ENCODE data around the gene SLC9C2. TPM values are rescaled to one million over a fixed set of nuclear protein-coding genes. Genes with fewer than 3 reads are reported as not detected.

SLC9C2 gene
- polyA plus RNA-seq, 1 of the 3 experiments (the other 2 are of a cell fraction) = not detected

DNA sequence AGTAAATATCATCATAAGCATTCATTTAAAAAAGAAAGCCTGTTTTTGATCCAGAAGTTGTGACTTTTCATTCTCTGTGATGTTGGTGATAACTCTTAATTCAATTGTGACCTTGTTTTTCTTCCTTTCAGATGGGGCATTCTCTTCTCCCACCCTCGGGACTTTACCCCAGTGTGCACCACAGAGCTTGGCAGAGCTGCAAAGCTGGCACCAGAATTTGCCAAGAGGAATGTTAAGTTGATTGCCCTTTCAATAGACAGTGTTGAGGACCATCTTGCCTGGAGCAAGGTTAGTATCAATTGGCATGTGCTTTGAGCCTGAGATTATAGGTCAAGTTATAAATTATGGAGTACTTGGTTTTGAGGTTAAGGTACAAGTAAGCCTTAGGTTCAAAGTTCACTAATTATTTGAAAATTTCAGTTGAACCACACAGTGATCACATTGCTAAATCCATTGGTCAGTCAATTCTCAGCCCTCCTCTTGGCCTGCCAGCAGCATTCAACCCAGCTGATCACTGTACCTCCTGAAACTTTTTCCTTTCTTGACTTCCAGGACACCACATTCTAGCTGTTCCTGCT lies 121.6 kb downstream of the SLC9C2 start:
- 93% methylated on average over 1 of the region's 1 CpG for WGBS (ENCODE audit: low lambda C conversion rate)
- no peak for DNase-seq
- Histone ChIP-seq H3K4me2 (no peak overlapping the region), H3F3A (replicated peaks; ENCODE audit: insufficient read depth) (peaks cover 6% of the 10 kb centered on the region), H3K4me1 (ENCODE audit: control insufficient read depth in 1 of 2, insufficient read depth in 2 of 2, low read depth in 1 of 2, low read length in 1 of 2) (peaks cover 2 to 19% of the 10 kb centered on the region in 2 experiments; a peak in 3 of 4 replicates), H3K9me2 (no peaks in the 10 kb centered on the region), H3K36me3 (replicated peaks in 1 of 2; ENCODE audit: control insufficient read depth in 1 of 2, insufficient read depth in 2 of 2, low read length in 1 of 2) (peaks cover 65 to 71% of the 10 kb centered on the region in 2 experiments), H2AFZ (ENCODE audit: low read depth) (no peak overlapping the region), H3K27me3 (ENCODE audit: insufficient read depth) (no peaks in the 10 kb centered on the region), H4K20me1 (ENCODE audit: insufficient read depth) (peaks cover 8% of the 10 kb centered on the region; the same call in 1 of the 2 replicates), H3K27ac (ENCODE audit: low read depth in 2 of 2, low read length in 1 of 2) (no peak overlapping the region), H3K9me3 (no peaks in the 10 kb centered on the region), H3K4me3 (ENCODE audit: low read depth in 2 of 2, low read length in 1 of 2) (no peak overlapping the region), H3K79me2 (ENCODE audit: insufficient read depth) (peaks cover 56% of the 10 kb centered on the region), H3K9ac (no peak overlapping the region)
- ChIA-PET POLR2A (no interaction called here), CTCF (no interaction called here)
- TF ChIP-seq, protein P1, sequence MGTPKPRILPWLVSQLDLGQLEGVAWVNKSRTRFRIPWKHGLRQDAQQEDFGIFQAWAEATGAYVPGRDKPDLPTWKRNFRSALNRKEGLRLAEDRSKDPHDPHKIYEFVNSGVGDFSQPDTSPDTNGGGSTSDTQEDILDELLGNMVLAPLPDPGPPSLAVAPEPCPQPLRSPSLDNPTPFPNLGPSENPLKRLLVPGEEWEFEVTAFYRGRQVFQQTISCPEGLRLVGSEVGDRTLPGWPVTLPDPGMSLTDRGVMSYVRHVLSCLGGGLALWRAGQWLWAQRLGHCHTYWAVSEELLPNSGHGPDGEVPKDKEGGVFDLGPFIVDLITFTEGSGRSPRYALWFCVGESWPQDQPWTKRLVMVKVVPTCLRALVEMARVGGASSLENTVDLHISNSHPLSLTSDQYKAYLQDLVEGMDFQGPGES (IDR thresholded peaks at IDR 0.05; ENCODE audit: low read depth, low read length) = no peak
- TF ChIP-seq FOXM1 (IDR thresholded peaks at IDR 0.05; ENCODE audit: low read depth) (no peak), SMC3 (IDR thresholded peaks at IDR 0.05; ENCODE audit: low read depth, low read length) (no peak), TCF12 (IDR thresholded peaks at IDR 0.05) (no peak), NRF1 (IDR thresholded peaks at IDR 0.05; ENCODE audit: low read depth, low read length) (no peak), FOSL2 (IDR thresholded peaks at IDR 0.05; ENCODE audit: borderline replicate concordance, low read depth) (no peak), ELF1 (IDR thresholded peaks at IDR 0.05) (no peak), CHD2 (IDR thresholded peaks at IDR 0.05; ENCODE audit: low read length, partially characterized antibody) (no peak)
- TF ChIP-seq, protein P2, sequence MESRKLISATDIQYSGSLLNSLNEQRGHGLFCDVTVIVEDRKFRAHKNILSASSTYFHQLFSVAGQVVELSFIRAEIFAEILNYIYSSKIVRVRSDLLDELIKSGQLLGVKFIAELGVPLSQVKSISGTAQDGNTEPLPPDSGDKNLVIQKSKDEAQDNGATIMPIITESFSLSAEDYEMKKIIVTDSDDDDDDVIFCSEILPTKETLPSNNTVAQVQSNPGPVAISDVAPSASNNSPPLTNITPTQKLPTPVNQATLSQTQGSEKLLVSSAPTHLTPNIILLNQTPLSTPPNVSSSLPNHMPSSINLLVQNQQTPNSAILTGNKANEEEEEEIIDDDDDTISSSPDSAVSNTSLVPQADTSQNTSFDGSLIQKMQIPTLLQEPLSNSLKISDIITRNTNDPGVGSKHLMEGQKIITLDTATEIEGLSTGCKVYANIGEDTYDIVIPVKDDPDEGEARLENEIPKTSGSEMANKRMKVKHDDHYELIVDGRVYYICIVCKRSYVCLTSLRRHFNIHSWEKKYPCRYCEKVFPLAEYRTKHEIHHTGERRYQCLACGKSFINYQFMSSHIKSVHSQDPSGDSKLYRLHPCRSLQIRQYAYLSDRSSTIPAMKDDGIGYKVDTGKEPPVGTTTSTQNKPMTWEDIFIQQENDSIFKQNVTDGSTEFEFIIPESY (IDR thresholded peaks at IDR 0.05; ENCODE audit: borderline replicate concordance, low read depth) = no peak
- TF ChIP-seq, protein P3, sequence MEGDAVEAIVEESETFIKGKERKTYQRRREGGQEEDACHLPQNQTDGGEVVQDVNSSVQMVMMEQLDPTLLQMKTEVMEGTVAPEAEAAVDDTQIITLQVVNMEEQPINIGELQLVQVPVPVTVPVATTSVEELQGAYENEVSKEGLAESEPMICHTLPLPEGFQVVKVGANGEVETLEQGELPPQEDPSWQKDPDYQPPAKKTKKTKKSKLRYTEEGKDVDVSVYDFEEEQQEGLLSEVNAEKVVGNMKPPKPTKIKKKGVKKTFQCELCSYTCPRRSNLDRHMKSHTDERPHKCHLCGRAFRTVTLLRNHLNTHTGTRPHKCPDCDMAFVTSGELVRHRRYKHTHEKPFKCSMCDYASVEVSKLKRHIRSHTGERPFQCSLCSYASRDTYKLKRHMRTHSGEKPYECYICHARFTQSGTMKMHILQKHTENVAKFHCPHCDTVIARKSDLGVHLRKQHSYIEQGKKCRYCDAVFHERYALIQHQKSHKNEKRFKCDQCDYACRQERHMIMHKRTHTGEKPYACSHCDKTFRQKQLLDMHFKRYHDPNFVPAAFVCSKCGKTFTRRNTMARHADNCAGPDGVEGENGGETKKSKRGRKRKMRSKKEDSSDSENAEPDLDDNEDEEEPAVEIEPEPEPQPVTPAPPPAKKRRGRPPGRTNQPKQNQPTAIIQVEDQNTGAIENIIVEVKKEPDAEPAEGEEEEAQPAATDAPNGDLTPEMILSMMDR (IDR thresholded peaks at IDR 0.05) = no peak
- TF ChIP-seq, protein P4, sequence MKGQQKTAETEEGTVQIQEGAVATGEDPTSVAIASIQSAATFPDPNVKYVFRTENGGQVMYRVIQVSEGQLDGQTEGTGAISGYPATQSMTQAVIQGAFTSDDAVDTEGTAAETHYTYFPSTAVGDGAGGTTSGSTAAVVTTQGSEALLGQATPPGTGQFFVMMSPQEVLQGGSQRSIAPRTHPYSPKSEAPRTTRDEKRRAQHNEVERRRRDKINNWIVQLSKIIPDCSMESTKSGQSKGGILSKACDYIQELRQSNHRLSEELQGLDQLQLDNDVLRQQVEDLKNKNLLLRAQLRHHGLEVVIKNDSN (IDR thresholded peaks at IDR 0.05; ENCODE audit: borderline replicate concordance, low read depth) = no peak

All from SK-N-SH (cell line).